GM18858 (cell line): ENCODE measurements around the gene ARHGAP15.
A peak's percentile ranks its signal among the peaks of the same experiment; 100 is the strongest.

Experiments
- ATAC-seq: cut with Tn5 transposase; IDR thresholded peaks from one replicate; pipeline ENCODE4 v1.9.1; 2021; ENCODE audit not compliant: unreplicated experiment

ARHGAP15 gene

GRCh38 chr2:143440411-143441012 is 311.3 kb downstream of the ARHGAP15 start:
- ATAC-seq, result no peak

DNA sequence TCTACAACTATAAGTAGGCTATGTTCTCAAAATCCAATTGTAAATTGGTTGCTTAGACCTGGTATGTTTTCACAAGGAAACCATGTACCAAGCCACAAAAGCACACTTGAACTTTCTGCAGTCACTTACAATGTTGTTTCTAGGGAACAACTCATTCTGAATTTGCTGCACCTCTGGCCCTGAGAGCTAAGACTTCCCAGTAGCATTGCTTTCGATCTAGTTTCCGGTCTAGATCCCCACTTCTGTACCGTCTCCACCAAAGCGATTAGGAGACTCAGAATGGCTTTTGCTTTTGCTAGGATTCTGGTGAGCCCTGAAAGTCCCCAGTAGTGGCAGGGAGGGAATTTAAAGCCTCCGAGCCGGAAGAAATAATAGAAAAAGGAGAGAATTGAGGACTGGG is 313.0 kb downstream of the ARHGAP15 start:
- ATAC-seq, result no peak

GRCh38 chr2:143451642-143452281 is 322.5 kb downstream of the ARHGAP15 start:
- ATAC-seq, result peak; percentile 54

GRCh38 chr2:143452817-143453451 is 323.7 kb downstream of the ARHGAP15 start:
- ATAC-seq, result no peak

GRCh38 chr2:143453981-143454511 is 324.8 kb downstream of the ARHGAP15 start:
- ATAC-seq, result no peak

GRCh38 chr2:143455317-143455716 is 326.1 kb downstream of the ARHGAP15 start:
- no peak for ATAC-seq

DNA sequence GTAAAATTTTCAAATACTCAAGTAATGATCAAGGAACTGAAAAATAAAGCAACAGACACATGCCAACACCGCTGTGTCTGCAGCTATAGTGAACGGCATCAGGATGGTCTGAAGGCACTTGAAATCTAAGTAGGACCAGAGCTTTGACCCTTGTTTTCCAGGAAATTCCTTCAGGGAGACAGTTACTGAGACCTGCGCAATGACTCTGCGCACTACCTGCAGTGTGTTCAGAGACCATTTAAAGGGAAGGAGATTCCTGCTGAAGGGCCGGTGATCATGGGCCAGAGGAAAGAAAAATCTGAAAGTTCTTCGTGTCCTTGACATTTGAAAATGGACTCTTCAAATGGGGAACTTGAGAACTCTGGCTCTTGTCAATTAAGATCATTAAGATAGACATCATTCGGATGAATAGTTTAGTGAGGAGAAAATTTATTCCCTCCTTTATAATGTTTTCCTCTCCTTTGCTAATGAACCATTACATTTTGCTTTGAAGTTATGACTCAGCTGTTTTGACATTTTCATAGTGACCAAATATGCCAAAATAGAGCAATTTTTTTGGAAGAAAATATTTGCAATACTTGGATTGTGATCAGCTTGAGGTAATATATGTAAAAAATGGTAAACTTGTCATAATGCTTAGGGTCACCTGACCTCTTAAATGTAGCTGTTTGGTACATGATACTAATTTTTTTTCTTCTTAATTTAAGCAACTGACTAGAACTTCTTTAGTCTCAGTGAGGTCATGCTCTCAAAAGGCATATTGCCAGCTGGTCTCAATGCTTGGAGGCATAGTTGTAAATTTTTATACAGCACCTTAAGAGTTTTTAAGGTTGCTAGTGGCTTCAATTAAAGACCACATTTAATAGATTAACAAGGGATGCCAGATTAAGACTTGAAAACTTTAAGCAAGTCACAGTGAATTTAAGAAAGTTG is 329.3 kb downstream of the ARHGAP15 start:
- no peak for ATAC-seq

DNA sequence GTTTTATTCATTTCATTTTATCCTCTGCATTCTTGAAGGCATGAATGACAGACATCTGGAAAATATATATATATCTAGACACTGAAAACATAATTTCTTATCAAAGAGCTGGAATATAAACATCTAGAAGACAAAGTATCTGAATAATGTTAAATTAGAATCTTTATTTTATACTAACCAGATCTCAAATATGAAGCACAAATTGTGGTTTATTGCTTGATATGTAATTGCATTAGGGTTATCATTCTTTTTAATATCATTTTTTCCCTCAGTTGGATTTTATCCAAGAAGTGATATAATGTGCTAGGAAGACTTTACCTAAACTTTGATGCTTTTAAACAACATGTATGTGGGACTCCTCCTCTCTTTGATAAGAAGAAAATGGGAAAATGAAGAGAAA is 331.2 kb downstream of the ARHGAP15 start:
- ATAC-seq, result no peak

GRCh38 chr2:143463719-143464118 is 334.5 kb downstream of the ARHGAP15 start:
- peak; percentile 42 for ATAC-seq

- ATAC-seq, result no peak
Measured at GRCh38 chr2:143466391-143466790, 337.2 kb downstream of the ARHGAP15 start.

- ATAC-seq, result no peak
Measured at GRCh38 chr2:143467011-143467410, 337.8 kb downstream of the ARHGAP15 start.

- peak; percentile 68 for ATAC-seq
Measured at GRCh38 chr2:143468341-143468888, 339.2 kb downstream of the ARHGAP15 start.

DNA sequence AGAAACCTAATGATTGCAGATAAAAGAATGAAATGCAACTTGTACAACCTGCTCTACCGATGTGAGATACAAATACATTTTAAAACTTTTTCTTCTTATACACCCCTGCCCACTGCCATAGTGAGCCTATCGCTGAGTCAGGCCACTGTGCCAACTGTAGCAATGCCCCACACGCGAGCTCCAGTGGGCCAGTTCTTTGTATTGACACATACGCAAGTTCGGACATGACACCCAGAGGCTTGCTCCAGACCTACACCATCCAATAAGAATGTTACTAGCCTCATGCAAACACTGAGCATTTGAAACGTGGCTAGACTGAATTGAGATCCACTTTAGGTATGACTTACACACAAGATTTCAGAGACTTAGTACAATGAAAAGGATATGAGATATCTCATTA is 340.1 kb downstream of the ARHGAP15 start:
- ATAC-seq, result no peak

- ATAC-seq, result no peak
Measured at GRCh38 chr2:143471550-143471949, 342.3 kb downstream of the ARHGAP15 start.

DNA sequence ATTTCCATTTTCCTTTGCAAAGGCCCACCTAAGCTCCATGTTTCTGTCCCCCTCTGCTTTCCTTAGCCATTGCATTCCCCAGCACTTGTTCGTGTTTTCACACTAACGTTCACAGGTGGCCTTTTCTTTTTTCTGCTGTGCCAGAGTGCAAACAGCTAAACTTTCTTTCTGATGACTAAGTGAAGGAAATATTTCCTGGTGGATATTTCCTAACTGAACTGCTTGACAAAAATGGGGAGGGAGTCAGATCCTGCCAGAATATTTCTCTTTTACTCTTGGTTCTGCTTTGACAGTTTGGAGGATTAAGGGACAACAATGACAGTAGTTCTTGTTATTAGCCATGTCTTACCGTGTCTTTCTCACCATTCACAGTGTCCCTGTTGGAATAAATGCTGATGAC is 344.0 kb downstream of the ARHGAP15 start:
- no peak for ATAC-seq

GRCh38 chr2:143473820-143474219 is 344.6 kb downstream of the ARHGAP15 start:
- ATAC-seq, result no peak

GRCh38 chr2:143474586-143474985 is 345.4 kb downstream of the ARHGAP15 start:
- no peak for ATAC-seq

- ATAC-seq, result no peak
Measured at GRCh38 chr2:143475041-143475776, 346.0 kb downstream of the ARHGAP15 start.

- ATAC-seq, result no peak
Measured at GRCh38 chr2:143476336-143477087, 347.3 kb downstream of the ARHGAP15 start.
